ENCODE results near the gene CNPY3.
"Not testable (repeated sequence)": the region's sequence is repeated elsewhere in the genome, so short reads cannot be mapped to it uniquely, and the experiment has no call there.

GRCh38 chr6:42954405-42954804, 25.1 kb downstream of the CNPY3 start:
- TF ChIP-seq, protein P1, sequence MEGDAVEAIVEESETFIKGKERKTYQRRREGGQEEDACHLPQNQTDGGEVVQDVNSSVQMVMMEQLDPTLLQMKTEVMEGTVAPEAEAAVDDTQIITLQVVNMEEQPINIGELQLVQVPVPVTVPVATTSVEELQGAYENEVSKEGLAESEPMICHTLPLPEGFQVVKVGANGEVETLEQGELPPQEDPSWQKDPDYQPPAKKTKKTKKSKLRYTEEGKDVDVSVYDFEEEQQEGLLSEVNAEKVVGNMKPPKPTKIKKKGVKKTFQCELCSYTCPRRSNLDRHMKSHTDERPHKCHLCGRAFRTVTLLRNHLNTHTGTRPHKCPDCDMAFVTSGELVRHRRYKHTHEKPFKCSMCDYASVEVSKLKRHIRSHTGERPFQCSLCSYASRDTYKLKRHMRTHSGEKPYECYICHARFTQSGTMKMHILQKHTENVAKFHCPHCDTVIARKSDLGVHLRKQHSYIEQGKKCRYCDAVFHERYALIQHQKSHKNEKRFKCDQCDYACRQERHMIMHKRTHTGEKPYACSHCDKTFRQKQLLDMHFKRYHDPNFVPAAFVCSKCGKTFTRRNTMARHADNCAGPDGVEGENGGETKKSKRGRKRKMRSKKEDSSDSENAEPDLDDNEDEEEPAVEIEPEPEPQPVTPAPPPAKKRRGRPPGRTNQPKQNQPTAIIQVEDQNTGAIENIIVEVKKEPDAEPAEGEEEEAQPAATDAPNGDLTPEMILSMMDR (IDR thresholded peaks at IDR 0.05), result not testable (repeated sequence)
- TF ChIP-seq POLR2A (IDR thresholded peaks at IDR 0.05), result not testable (repeated sequence)

Measured in body of pancreas (tissue), 4 donors.